GM21737 (cell line): Measurements from ENCODE around the gene CALN1.

Source experiments
- ATAC-seq: cut with Tn5 transposase; IDR thresholded peaks from one replicate; pipeline ENCODE4 v1.9.1; 2021; ENCODE audit warnings: mild to moderate bottlenecking, moderate library complexity; ENCODE audit not compliant: unreplicated experiment

Gene CALN1

DNA sequence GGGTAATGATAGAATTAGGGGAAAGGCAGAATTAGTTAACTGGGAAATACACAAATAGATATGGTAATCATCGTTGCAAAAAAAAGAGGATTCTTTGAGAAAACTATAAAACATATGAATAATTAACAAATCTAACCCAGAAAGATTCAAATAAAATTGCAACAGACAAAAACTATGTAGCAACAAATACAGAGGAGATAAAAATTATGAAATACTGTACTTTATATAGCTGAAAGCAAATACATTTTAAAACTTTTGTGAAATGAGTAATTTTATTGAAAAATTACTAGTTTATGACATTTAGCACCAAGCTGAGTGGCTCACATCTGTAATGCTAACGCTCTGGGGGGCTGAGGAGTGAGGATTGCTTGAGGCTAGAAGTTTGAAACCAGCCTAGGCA, 356.7 kb downstream of the CALN1 start:
- no peak for ATAC-seq

DNA sequence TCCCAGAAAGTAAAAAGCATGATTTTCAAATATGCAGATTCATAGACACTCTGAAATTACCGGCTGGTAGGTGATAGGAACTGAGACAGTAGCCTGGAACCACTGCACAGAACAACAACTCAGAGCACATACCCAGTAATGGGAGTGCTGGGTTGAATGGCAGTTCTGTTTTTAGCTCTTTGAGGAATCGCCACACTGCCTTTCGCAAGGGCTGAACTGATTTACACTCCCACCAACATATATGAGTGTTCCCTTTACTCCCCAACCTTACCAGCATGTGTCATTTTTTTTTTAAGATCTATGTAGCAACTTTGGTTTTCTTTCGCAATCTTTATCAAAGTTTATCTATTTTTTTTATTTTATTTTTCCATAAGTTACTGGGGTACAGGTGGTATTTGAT, 358.8 kb downstream of the CALN1 start:
- ATAC-seq, result no peak

DNA sequence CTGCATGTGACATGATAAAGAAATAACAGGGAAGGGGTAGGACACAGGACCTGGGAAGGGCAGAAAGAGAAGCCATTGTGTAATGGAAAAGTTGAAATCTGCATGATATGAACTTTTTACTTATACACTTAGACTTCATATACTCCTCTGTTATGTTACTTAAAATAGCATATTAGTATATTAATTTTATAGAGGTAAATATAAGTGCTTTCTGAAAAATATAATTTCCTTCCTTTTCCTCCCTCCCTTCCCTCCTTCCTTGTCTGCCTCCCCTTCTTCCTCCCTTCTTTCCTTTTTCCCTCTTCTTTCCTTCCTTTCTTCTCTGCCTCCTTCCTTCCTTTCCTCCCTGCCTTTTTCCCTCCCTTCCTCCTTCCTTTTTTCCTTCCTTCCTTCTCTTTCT, 363.7 kb downstream of the CALN1 start:
- ATAC-seq, result no peak

DNA sequence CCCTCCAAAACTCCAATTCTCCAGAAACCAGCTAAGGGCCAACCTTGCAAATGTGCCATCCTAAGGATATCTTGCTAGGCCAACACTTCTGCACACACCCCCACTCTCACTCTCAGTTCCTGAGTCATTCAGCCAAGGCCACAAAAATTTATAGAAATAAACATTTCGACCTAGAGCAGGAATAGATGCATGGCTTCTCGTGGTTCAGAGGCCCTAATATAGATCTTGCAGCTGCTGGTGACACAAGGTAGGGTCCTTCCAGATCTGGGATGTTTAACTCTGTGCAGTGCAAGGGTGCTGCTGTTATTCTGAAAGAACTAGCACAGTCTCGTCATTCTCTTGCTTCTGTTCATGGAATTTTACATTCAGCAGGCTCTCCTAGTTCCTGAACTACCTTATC, 369.3 kb downstream of the CALN1 start:
- no peak for ATAC-seq

DNA sequence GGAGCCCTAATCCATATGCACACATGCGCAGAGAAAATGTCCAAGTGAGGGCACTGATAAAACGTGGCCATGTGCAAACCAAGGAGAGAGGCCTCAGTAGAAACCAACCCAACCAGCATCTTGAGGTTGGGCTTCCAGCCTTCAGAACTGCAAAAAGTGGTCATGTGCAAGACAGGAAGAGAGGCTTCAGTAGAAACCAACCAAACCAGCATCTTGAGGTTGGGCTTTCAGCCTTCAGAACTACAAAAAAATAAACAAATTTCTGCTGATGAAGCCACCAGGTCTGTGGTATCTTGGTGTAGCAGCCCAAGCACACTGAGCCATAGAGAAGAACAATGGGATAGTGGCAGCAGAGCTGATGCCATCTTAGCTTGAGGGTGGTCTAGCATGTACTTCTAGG, 371.5 kb downstream of the CALN1 start:
- ATAC-seq, result no peak

DNA sequence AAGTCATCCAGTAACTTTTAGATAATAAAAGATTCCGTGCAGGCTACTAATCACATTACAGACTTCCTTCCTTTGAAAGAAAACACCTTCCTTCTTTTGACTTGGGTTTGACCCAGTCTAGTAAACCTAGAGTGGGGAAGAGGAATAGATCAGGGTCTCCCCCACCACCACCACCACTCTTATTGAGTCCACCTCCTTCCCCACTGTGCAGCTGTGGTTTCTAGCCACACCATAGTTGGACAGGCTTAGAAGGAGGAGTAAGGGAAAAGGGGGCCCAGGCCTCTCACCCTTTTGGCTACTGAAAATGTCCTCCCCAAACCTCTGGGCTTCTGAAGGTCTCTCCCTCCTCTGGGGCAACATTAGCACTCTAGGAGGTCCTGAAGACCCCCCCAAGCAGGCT, 372.7 kb downstream of the CALN1 start:
- ATAC-seq, result no peak

DNA sequence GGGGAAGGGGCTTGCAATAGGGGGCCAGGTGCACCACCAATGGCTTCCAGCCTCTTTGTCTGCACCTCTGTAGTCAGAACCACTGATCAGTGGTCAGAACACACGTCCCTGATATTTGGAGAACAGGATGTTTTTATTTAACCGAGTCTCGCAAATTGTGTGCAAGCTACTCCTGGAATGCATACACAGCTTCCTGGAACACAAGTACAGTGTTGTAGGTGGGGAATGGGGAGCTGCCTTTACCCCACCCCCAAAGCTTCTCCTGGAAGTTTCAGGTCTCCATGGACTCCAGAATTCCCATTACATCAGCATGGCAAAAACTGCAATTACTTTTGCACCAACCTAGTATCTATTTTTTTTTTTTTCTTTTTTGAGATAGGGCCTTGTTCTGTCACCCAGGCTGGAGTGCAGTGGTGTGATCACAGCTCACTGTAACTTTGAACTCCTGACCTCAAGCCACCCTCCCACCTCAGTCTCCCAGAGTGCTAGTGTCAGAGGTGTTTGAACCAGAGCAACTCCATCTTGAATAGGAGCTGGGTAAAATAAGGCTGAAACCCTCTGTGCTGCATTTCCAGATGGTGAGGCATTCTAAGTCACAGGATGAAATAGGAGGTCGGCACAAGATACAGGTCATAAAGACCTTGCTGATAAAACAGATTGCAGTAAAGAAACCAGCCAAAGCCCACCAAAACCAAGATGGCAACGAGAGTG, 374.0 kb downstream of the CALN1 start:
- ATAC-seq, result no peak

DNA sequence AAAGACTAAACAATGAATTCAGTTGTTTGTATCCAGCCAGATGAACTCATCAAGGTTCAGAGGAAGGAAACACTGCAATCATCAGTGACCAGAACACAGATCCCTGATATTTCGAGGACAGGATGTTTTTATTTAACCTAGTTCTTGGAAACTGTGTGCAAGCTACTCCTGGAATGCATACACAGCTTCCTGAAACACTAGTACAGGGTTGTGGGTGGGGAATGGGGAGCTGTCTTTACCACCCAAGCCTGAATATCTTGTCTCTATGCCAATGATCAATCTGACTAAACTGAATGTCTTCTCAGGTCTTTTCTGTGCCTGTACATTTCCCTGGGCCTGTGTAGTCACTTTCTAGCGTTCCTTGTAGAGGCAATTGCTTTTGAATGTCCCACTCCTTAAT, 374.6 kb downstream of the CALN1 start:
- ATAC-seq, result no peak

DNA sequence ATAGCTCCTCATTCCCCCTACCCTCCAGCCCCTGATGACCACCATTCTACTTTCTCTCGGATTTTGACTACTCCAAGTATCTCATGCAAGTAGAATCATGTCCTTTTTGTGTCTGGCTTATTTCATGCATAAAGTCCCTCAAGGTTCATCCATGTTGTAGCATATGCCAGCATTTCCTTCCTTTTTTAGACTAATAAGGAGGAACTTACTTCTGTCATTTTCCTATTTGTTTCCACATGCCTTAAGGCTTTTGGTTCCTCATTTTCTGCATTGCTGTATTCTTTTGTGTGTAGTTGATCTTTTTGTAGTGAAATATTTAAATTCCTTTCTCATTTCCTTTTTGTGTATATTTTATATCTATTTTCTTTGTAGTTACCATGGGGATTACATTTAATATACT, 376.9 kb downstream of the CALN1 start:
- ATAC-seq, result no peak

DNA sequence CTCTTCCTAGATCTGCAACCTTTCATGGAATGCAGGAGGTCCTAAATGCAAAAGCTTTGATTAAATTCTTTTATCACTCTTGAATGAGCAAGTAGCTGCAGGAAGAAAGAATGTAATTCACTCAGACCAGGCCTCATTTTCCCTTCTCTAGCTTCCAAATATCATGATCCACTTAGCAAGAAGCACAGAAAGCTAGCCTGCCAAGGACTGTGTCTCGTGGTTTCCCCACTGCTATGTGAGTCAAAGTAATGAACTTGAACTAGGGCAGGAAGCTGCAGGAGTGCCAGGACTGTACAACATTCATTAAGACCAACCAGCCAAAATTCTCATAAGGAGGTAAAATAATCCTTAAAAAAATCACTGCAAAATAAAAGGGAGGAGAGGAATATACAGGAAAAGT, 379.2 kb downstream of the CALN1 start:
- no peak for ATAC-seq

DNA sequence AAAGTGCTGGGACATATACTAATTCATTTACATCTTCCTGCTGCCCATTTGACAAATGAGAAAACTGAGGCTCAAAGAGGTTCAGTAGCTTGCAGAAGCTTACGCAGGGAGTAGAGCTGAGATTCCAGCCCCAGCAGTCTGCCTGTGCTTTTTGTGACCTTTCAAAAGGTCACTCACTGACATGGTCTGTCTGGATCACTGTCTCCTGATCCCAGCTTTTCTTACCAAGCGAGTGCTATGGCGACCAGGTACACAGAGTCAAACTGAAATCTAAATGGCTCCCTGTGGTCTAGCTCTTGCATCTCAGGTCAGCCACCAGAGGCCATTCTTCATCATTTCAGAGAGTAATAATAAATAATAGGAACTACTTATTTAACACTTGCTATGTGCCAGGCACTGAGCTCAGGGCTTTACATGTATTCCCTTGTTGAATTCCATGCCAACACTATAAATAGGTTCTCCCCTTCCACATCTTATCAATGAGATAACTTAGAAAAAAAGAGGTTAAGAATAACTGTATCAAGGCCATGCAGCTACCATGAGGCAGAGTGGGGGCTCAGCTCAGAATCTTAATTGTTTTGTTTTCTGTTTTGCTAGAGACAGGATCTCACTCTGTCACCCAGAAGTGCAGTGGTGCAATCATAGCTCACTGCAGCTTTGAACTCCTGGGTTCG, 381.0 kb downstream of the CALN1 start:
- no peak for ATAC-seq

DNA sequence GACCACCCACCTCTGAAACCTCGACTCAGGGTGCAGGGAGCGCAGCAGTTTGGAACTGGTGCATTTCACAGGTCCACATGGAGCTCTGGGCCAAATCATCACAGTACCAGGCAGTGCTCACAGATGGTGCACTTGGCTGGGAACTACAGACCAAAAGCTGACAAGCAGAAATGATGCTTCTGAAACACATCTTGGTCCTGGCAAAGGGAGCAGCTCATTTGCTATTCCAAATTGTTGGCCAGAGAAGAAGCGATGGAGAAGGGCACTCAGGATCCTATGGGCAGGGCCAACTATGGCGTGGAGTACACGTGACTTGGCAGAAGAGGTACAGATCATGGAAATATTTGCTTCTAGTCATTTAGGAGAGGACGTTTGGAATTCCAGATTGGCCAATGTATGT, 383.9 kb downstream of the CALN1 start:
- ATAC-seq, result no peak

DNA sequence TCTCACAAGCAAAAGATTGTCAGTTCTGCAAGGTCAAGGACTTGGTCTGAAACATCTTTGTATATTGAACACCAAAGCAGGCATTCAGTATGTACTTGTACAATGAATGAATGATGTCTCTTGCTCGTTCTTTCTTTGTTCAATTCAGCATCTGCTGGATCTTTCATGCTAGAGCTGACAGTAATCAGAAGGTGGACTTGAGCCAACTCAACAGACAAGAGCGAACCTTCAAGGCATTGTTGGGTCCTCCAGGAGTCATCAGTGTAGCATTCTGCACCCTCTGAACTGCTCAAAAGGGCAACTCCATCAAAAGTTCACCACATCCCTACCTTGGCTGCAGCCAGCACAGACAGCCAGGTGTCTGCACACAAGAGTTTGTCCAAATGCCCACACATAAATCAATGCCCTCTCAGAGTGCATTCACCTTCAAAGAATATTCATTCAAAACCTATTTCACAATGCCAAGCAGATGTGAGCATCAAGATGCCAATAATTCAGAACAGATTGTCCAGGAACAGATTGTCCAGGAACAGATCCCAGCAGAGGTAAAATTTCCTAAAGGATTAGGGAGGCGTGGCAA, 386.7 kb downstream of the CALN1 start:
- ATAC-seq, result no peak

DNA sequence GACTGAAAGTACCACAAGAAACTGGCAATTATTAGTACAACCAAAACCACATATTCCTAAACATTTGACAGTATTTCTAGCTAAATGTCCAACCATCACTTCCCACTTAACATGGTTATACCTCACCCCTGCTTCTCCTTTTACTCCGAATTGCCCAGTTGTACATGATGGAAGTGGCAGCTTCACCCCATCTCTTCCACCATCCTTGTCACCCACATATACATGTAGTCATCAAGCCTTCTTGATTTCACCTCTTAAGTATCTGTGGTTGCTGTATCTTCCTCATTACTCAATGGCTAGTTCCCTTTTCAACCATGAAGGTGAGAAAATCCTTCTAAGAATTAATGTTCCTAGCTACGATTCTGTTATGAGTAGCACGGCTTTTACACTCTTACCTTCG, 388.2 kb downstream of the CALN1 start:
- ATAC-seq, result no peak

DNA sequence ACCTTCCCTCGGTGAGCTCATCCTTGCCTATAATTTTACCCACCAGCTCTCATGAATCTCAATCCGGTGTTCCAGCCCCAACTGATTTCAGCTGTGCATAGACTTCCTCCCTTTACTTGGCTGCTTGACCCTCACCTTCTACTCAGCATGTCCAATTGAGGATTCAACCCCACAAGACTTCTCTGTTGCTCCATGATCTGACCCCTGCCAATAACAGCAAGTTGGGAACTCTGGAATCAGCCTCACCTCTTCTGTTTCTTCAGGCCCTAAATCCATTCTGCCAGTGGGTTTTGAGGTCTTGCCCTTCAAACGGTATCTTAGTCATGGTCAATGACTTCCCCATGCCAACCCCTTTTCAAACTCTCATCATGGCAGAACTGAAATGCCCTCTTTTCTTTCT, 390.4 kb downstream of the CALN1 start:
- ATAC-seq, result no peak

DNA sequence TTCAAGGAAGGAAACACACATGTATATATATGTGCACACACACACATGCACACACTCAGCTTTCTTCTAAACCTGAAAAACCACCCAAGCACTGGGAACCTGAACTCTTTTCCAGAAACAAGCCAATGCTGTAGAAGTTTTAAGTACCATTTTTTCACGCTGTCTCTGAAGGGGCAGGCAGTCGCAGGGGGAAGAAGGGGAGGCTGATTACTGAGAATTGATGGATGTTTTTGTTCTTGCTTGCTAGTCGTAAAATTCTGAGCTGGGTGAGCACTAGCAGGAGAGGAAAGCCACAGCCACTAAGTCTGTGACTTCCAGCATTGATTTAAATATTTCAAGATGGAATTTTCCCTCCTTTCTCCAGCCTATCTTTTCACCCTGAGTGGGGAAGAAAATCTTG, 391.8 kb downstream of the CALN1 start:
- no peak for ATAC-seq

DNA sequence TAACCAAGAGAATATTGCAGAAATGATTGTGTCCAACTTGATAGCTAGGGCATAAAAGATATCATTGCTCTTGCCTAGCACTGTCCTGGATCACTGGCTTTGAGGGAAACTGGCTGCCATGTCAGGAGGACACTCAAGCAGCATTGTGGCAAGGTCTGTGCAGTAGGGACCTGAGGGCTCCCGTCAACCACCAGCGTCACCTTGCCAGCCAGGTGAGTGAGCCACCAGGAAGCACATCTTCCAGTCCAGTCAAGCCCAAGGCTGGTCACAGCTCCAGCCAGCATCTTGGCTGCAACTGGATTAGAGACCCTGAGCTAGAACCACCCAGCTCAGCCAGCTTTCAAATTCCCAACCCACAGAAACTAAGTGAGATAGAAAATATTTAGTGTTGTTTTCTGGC, 392.7 kb downstream of the CALN1 start:
- ATAC-seq, result no peak

DNA sequence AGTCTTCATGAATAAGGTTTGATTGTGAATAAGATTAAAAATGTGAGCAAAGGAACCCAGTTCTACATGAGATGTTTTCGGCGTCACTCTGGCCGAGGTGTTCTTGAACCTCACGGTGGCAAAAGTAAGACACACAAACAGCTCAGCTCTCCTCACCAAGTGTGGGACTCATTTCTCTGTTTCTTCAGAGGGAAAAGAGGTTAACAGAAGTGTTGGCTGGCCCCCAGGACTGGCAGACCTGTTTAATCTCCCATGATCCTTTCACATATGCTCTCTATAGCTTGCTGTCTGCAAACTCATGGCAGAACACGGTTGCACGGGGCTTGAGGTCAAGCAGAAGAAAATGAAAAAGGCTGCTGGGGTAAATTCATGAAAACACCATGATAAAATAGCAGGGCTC, 394.4 kb downstream of the CALN1 start:
- no peak for ATAC-seq

DNA sequence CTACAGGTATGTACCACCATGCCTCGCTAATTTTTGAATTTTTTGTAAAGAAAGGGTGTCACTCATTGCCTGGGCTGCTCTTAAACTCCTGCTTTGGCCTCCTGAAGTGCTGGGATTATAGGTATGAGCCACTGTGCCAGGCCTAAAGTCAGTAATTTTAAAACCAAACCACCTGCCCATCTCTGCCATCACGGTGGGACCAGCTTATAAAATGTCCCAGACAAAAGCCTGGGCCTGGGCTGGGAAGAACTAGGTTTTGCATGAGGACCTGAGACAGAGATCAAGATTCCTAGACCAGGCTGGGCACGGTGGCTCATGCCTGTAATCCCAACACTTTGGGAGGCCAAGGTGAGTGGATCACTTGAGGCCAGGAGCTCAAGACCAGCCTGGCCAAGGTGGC, 395.6 kb downstream of the CALN1 start:
- ATAC-seq, result no peak

DNA sequence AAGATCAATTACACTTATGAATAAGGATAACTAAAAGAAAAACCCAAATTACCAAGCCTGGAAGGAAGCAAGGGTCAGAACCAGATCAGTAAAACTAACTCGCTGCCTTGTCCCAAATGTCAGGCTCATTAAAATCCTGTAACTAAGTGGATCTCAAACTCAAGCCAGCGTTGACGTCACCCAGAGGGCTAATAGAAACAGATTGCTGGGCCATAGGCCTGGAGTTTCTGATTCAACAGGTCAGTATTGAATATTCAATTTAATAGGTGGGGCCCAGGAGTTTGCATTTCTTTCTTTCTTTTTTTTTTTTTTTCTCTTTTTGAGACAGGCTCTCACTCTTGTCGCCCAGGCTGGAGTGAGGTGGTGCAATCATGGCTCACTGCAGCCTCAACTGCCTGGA, 397.0 kb downstream of the CALN1 start:
- ATAC-seq, result no peak

DNA sequence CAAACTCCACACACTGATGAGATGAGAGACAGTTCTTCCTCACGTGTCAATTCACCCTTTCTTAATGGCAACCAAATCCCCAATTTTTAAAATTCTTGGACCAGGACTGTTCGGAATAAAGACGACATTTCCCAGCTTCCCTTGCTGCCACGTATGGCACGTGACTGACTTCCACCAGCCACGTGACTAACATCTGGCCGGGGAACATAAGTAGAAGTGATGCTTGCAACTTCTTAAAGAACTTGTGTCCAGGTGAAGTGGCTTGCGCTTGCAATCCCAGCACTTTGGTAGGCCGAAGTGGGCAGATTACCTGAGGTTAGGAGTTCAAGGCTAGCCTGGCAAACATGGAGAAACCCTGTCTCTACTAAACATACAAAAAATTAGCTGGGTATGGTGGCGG, 405.1 kb downstream of the CALN1 start:
- no peak for ATAC-seq

DNA sequence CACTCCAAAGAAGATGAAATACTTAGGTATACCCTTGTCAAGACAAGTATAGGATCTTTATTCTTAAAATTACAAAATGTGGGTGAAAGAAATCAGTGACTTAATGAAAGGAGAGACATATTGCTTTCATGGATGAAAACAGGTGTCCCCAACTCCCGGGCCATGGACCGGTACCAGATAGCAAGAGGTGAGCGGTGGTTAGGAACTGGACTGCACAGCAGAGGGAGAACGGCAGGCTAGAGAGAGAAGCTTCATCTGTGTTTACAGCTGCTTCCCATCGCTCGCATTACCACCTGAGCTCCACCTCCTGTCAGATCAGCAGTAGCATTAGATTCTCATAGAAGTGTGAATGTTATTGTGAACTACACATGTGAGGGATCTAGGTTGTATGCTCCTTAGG, 408.9 kb downstream of the CALN1 start:
- ATAC-seq, result no peak

DNA sequence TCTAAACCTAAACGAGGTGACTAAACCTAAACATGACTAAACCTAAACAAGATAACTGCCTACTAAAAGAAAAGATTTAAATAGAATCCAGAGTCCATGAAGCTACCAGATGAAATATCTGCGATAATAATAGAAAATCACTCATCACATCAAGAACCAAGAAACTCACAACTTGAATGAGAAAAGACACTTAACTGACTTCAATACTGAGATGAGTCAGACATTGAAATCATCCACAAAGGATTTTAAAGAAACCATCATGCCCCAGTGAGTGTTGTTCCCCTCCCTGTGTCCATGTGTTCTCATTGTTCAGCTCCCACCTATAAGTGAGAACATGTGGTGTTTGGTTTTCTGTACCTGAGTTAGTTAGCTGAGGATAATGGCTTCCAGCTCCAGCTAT, 416.0 kb downstream of the CALN1 start:
- no peak for ATAC-seq
